SK-N-MC (cell line): ENCODE measurements around the gene CEND1.

Experiments
- EZH2 ChIP-seq: fragments of 200-600 bp; sonication (generic); IDR thresholded peaks from one replicate; pipeline ENCODE4 v1.6.1; 2017; ENCODE audit warnings: antibody characterized with exemption
- POLR2AphosphoS5 ChIP-seq: IDR thresholded peaks from 2 replicates; pipeline ENCODE4 v1.6.1; 2012; ENCODE audit warnings: mild to moderate bottlenecking, low read depth, low read length, borderline replicate concordance

DNA sequence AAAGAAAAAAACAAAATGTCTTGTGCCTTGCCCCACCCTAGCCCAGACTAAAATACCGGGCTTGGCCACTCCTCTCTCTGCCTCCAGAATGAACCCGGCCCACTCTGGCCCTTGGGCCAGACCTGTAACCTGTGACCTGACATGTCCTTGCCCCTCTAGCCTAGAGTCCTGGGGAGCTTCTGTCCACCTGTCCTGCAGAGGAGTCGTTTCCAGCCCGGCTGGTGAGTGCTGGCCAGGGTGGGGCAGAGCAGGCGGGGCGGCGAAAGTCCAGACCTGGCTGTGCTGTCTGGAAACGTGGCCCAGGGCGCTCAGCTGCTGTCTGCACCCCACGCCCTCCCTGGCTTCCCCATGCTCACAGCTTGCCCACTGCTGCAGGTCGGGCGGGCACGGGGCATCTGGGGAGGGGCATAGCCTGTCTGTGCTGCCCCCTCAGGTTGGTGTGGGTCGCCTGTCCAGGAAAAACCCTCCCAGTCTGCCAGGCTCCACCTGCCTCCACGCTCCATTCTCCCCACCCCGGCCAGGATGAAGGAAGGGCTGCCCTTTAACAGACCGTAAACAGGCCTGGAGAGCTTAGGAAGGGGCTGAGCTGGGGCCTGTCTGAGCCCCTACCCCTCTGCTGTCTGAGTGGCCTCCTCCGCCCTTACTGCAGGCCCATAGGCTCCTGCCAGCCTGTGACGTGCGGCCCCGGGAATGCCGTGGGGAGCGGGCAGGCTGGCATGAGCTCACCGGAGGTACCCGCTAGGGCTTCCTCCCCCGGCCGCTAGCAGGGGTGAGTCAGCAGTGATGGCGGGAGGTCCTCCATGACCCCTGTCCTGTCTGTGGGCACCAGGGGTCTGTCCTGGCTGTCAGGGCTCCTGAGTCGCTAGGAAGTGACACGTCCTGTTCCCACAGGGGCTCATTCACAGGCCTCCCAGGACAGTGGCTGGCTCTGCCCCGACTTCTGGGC lies 44.8 kb upstream of the CEND1 start:
- TF ChIP-seq POLR2AphosphoS5 (no peak), EZH2 (no peak)
